ENCODE measurements around the gene ALPG. TPM values are rescaled to one million over a fixed set of nuclear protein-coding genes. Genes with fewer than 3 reads are reported as not detected.

The ALPG gene
- total and polyA plus RNA-seq, 2 of the 4 experiments (the other 2 are of a cell fraction), result not detected

DNA sequence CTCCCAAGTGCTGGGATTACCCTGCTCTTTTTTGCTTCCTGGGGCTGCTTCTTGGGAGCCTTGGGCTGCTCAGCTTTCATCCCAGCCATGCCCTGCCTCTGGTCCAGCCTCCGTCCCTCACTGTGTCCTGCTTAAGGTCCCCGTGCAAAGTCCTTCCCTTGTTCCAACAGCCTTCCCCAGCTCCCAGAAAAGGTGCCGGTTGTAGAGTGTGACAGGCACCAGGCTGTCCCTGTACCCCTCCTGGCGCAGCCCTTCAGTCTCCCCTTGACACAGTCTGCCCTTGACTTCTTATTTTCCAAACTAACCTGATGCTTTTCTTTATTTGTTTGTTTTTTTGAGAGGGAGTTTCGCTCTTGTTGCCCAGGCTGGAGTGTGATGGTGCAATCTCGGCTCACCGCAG, 29.2 kb downstream of the ALPG start:
- Histone ChIP-seq H3K9me3 (ENCODE audit: control insufficient read depth, insufficient read depth, low read length) (no peaks in the 10 kb centered on the region), H2BK15ac (ENCODE audit: low read depth, low read length) (no peak overlapping the region), H2AFZ (replicated peaks; ENCODE audit: low read length, poor library complexity) (no peak overlapping the region), H3K4me1 (ENCODE audit: control insufficient read depth, insufficient read depth, low read length) (no peaks in the 10 kb centered on the region), H2BK20ac (ENCODE audit: low read depth, low read length) (no peak overlapping the region), H3K14ac (replicated peaks; ENCODE audit: low read depth, low read length) (no peak overlapping the region), H4K20me1 (ENCODE audit: insufficient read depth, low read length) (no peaks in the 10 kb centered on the region), H3K4me3 (ENCODE audit: insufficient read depth, low read depth, low read length) (no peak overlapping the region), H3K36me3 (ENCODE audit: control insufficient read depth, insufficient read depth, low read length) (no peaks in the 10 kb centered on the region), H3K27me3 (ENCODE audit: control insufficient read depth, insufficient read depth, low read length) (peaks cover 31% of the 10 kb centered on the region), H2AK5ac (ENCODE audit: low read depth, low read length) (no peak overlapping the region), H3K4me2 (ENCODE audit: low read depth, low read length) (no peak overlapping the region), H3K4ac (ENCODE audit: low read depth, low read length) (no peak overlapping the region), H2AK9ac (replicated peaks; ENCODE audit: low read depth, low read length, poor library complexity) (no peak overlapping the region), H3K18ac (ENCODE audit: low read depth, low read length) (no peak overlapping the region), H3K27ac (ENCODE audit: insufficient read depth, low read length) (no peak overlapping the region), H3K9ac (ENCODE audit: low read depth, low read length) (no peak overlapping the region), H2BK120ac (ENCODE audit: low read depth, low read length) (no peak overlapping the region), H3K23ac (ENCODE audit: low read depth, low read length) (no peak overlapping the region), H4K8ac (ENCODE audit: low read depth in 2 of 2, low read length in 2 of 2) (no peak overlapping the region), H3K56ac (ENCODE audit: extremely low read depth, insufficient read depth, low read length) (no peak overlapping the region), H3K9me1 (ENCODE audit: insufficient read depth, low read length) (no peaks in the 10 kb centered on the region), H2BK5ac (ENCODE audit: low read depth, low read length, poor library complexity, severe bottlenecking) (no peak overlapping the region), H4K91ac (ENCODE audit: insufficient read depth, low read depth, low read length) (no peak overlapping the region), H3K79me1 (ENCODE audit: low read depth in 1 of 2, low read length in 2 of 2) (no peaks in the 10 kb centered on the region), H4K5ac (ENCODE audit: low read depth, low read length) (no peak overlapping the region)
- CTCF ChIA-PET, result no interaction called here
- TF ChIP-seq RFX5 (IDR thresholded peaks at IDR 0.05; ENCODE audit: low read depth, low read length) (no peak), CHD1 (IDR thresholded peaks at IDR 0.05; ENCODE audit: low read depth, low read length) (no peak)
- intact Hi-C loops (cut with micrococcal nuclease), result no loop called here
- in situ Hi-C loops (cut with MboI; ENCODE audit: low sequenced_read_pairs), result no loop called here
- dilution Hi-C loops (cut with HindIII; ENCODE audit: low sequenced_read_pairs, unreplicated experiment), result no loop called here
- POLR2A ChIA-PET (ENCODE audit: unreplicated experiment), result no interaction called here
- BruUV-seq (replicated peaks), result no TSS peak
- ATAC-seq (ENCODE audit: low read depth) (no peak), DNase-seq (no peak)
- WGBS, 2 experiments (ENCODE audit: extremely low coverage in 2 of 2, insufficient read length in 1 of 2), result 68% methylated on average over 4 of the region's 7 CpGs; no CpG with 5 or more reads in 1 of the 2 experiments
